HepG2 (cell line): ENCODE results near the gene C11orf24. TPM values are rescaled to one million over a fixed set of nuclear protein-coding genes. Genes with fewer than 3 reads are reported as not detected.
A peak's percentile ranks its signal among the peaks of the same experiment; 100 is the strongest.

ENCODE experiments used
- ASH2L ChIP-seq: fragments of 300-600, 200-600 bp; sonication (generic); IDR thresholded peaks from 2 replicates; pipeline ENCODE4 v1.7.0; 2017; ENCODE audit warnings: low read depth, mild to moderate bottlenecking, moderate library complexity, mixed read lengths, low read length; ENCODE audit not compliant: insufficient read length
- CBX5 ChIP-seq: sonication (generic); formaldehyde crosslinking; IDR thresholded peaks from 2 replicates; pipeline ENCODE4 v1.4.0; 2020; ENCODE audit warnings: missing genetic modification reagents, borderline replicate concordance
- ELF4 ChIP-seq: sonication (generic); formaldehyde crosslinking; IDR thresholded peaks from 2 replicates; pipeline ENCODE4 v1.5.0; 2020; ENCODE audit warnings: missing genetic modification reagents, mild to moderate bottlenecking, moderate library complexity, borderline replicate concordance
- FLYWCH1 ChIP-seq: sonication (generic); formaldehyde crosslinking; IDR thresholded peaks from 2 replicates; pipeline ENCODE4 v1.8.1; 2023; ENCODE audit warnings: mild to moderate bottlenecking, missing genetic modification reagents
- FOSL2 ChIP-seq: sonication (generic); formaldehyde crosslinking; IDR thresholded peaks from 2 replicates; pipeline ENCODE4 v1.4.0; 2020; ENCODE audit warnings: missing genetic modification reagents
- KAT7 ChIP-seq: IDR thresholded peaks from 2 replicates; pipeline ENCODE4 v1.6.1; 2018; ENCODE audit warnings: borderline replicate concordance, missing compliant biosample characterization
- KAT8 ChIP-seq: IDR thresholded peaks from 2 replicates; pipeline ENCODE4 v1.6.1; 2016; ENCODE audit warnings: missing genetic modification reagents, missing compliant biosample characterization
- KDM1A ChIP-seq: IDR thresholded peaks from 2 replicates; pipeline ENCODE4 v1.6.1; 2016; ENCODE audit warnings: missing compliant biosample characterization
- KDM5A ChIP-seq: fragments of 200-600 bp; sonication (generic); IDR thresholded peaks from 2 replicates; pipeline ENCODE4 v1.7.0; 2018; ENCODE audit warnings: antibody characterized with exemption, mild to moderate bottlenecking, low read length, borderline replicate concordance
- MEIS1 ChIP-seq: sonication (generic); formaldehyde crosslinking; IDR thresholded peaks from 2 replicates; pipeline ENCODE4 v1.9.0; 2021; ENCODE audit warnings: mild to moderate bottlenecking, missing genetic modification reagents, moderate library complexity, borderline replicate concordance
- NCOA5 ChIP-seq: sonication (generic); formaldehyde crosslinking; IDR thresholded peaks from 2 replicates; pipeline ENCODE4 v1.4.0; 2020; ENCODE audit warnings: missing genetic modification reagents
- REPIN1 ChIP-seq: sonication (generic); formaldehyde crosslinking; IDR thresholded peaks from 2 replicates; pipeline ENCODE4 v1.8.0; 2022; ENCODE audit warnings: missing genetic modification reagents, low read depth, mild to moderate bottlenecking, borderline replicate concordance
- ZBTB7A ChIP-seq: sonication (generic); formaldehyde crosslinking; IDR thresholded peaks from 2 replicates; pipeline ENCODE4 v1.8.0; 2022; ENCODE audit warnings: mild to moderate bottlenecking, missing genetic modification reagents
- ZNF432 ChIP-seq: sonication (generic); formaldehyde crosslinking; IDR thresholded peaks from 2 replicates; pipeline ENCODE4 v1.5.0; 2020; ENCODE audit warnings: missing genetic modification reagents, mild to moderate bottlenecking, borderline replicate concordance
- ZNF510 ChIP-seq: sonication (generic); formaldehyde crosslinking; IDR thresholded peaks from 2 replicates; pipeline ENCODE4 v1.4.0; 2020; ENCODE audit warnings: low read depth, mild to moderate bottlenecking, missing genetic modification reagents
- ZNF530 ChIP-seq: sonication (generic); formaldehyde crosslinking; IDR thresholded peaks from 2 replicates; pipeline ENCODE4 v1.5.0; 2020; ENCODE audit warnings: low read depth, mild to moderate bottlenecking, missing genetic modification reagents
- ZNF879 ChIP-seq: sonication (generic); formaldehyde crosslinking; IDR thresholded peaks from 2 replicates; pipeline ENCODE4 v1.8.1; 2023; ENCODE audit warnings: missing genetic modification reagents
- polyA plus RNA-seq, 8 experiments: library from polyadenylated mRNA; depleted of rRNA in 3 of 8; stranded (reverse) in 7 of 8; unstranded in 1 of 8; fragments of >200 nt; fragmentation: Illumina TruSeq in 4 of 8; extraction: Trizol in 4 of 8; gene quantifications; 2 replicates each; pipeline versions ENCODE4 v1.2.1 to v1.2.3, GENCODE V29; 2011 to 2016; ENCODE audit warnings: low read depth in 4 of 8, missing spikeins in 1 of 8, mixed read lengths in 1 of 8; ENCODE audit not compliant: insufficient read depth in 1 of 8
- total RNA-seq, 5 experiments: library from RNA; depleted of rRNA; stranded (reverse); fragments of >200 nt; fragmentation: Illumina TruSeq; extraction: Trizol; gene quantifications; 2 replicates each; pipeline ENCODE4 v1.2.3, GENCODE V29; 2016; ENCODE audit warnings: low read depth in 1 of 5
- TF ChIP-seq, protein P1 (sequence below): IDR thresholded peaks from 2 replicates; pipeline ENCODE4 v1.6.1; 2016; ENCODE audit warnings: low read depth, missing genetic modification reagents, missing compliant biosample characterization
- TF ChIP-seq, protein P2 (sequence below): sonication (generic); formaldehyde crosslinking; IDR thresholded peaks from 2 replicates; pipeline ENCODE4 v1.4.0; 2020; ENCODE audit warnings: missing genetic modification reagents
- TF ChIP-seq, protein P3 (sequence below): sonication (generic); formaldehyde crosslinking; IDR thresholded peaks from 2 replicates; pipeline ENCODE4 v1.4.0; 2020; ENCODE audit warnings: missing genetic modification reagents
- TF ChIP-seq, protein P4 (sequence below): sonication (generic); formaldehyde crosslinking; IDR thresholded peaks from 2 replicates; pipeline ENCODE4 v1.5.0; 2020; ENCODE audit warnings: missing genetic modification reagents

C11orf24 gene
- total and polyA plus RNA-seq, 2 of the 13 experiments (the other 11 are each of a cell fraction or from before 2014, with no cell fraction given): 52.9 to 55.5 TPM

DNA sequence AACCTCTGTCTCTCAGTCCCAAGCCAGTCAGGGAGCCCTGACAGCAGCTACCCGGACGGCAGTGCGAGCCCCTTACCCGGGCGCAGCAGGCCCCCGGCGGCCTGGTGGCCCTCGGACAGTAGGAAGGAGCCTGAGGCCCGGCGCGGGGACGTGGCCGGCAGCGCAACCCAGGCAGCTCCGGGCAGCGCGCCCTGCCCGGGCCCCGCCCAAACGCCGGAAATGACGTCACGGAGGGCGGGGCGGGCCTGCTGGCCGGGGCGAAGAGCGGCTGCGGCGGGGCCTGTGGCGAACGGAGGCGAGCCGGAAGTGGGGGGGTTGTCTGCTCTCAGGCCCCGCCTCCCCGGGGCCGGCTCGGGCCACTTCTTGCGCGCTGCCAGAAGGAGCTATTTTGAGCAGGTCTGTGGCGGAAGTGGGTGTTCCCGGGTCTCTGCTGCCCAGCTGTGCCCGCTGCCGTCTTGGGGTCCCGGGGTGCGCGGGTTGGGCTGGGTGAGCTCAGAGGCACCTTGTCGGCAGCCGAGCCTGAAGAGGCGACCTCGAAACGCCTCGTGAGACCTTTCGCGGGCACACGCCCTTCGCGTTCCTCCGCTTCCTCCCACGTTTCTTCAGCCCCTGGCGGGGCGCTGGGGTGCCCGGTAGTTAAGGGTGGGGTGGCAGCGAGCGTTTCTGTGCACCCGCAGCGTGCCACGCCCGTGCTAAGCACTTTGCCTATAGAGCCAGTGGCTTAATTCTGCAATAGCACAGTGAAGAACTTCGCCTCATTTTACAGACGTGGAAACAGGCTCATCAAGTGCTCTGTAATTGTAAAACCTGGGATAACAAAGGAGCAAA is at the start of gene C11orf24 (continued):
- TF ChIP-seq, protein P1, sequence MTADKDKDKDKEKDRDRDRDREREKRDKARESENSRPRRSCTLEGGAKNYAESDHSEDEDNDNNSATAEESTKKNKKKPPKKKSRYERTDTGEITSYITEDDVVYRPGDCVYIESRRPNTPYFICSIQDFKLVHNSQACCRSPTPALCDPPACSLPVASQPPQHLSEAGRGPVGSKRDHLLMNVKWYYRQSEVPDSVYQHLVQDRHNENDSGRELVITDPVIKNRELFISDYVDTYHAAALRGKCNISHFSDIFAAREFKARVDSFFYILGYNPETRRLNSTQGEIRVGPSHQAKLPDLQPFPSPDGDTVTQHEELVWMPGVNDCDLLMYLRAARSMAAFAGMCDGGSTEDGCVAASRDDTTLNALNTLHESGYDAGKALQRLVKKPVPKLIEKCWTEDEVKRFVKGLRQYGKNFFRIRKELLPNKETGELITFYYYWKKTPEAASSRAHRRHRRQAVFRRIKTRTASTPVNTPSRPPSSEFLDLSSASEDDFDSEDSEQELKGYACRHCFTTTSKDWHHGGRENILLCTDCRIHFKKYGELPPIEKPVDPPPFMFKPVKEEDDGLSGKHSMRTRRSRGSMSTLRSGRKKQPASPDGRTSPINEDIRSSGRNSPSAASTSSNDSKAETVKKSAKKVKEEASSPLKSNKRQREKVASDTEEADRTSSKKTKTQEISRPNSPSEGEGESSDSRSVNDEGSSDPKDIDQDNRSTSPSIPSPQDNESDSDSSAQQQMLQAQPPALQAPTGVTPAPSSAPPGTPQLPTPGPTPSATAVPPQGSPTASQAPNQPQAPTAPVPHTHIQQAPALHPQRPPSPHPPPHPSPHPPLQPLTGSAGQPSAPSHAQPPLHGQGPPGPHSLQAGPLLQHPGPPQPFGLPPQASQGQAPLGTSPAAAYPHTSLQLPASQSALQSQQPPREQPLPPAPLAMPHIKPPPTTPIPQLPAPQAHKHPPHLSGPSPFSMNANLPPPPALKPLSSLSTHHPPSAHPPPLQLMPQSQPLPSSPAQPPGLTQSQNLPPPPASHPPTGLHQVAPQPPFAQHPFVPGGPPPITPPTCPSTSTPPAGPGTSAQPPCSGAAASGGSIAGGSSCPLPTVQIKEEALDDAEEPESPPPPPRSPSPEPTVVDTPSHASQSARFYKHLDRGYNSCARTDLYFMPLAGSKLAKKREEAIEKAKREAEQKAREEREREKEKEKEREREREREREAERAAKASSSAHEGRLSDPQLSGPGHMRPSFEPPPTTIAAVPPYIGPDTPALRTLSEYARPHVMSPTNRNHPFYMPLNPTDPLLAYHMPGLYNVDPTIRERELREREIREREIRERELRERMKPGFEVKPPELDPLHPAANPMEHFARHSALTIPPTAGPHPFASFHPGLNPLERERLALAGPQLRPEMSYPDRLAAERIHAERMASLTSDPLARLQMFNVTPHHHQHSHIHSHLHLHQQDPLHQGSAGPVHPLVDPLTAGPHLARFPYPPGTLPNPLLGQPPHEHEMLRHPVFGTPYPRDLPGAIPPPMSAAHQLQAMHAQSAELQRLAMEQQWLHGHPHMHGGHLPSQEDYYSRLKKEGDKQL: no peak
- no peak; the same call in none of the 2 replicates for TF ChIP-seq KAT8 (CRISPR knock-in tag)
- no peak for TF ChIP-seq ZNF879 (CRISPR knock-in tag)
- peak; percentile 10; the same call in 1 of the 2 replicates for TF ChIP-seq REPIN1 (CRISPR knock-in tag)
- TF ChIP-seq ZNF510 (CRISPR knock-in tag): 0 out of 2 replicates have a peak, but pooled peaks have one; percentile 46
- no peak for TF ChIP-seq ASH2L
- TF ChIP-seq CBX5: no peak
- TF ChIP-seq KDM1A (CRISPR knock-in tag): no peak
- no peak for TF ChIP-seq NCOA5 (CRISPR knock-in tag)
- no peak for TF ChIP-seq FLYWCH1 (CRISPR knock-in tag)
- no peak for TF ChIP-seq ZNF432
- TF ChIP-seq KDM5A: no peak
- TF ChIP-seq, protein P2, sequence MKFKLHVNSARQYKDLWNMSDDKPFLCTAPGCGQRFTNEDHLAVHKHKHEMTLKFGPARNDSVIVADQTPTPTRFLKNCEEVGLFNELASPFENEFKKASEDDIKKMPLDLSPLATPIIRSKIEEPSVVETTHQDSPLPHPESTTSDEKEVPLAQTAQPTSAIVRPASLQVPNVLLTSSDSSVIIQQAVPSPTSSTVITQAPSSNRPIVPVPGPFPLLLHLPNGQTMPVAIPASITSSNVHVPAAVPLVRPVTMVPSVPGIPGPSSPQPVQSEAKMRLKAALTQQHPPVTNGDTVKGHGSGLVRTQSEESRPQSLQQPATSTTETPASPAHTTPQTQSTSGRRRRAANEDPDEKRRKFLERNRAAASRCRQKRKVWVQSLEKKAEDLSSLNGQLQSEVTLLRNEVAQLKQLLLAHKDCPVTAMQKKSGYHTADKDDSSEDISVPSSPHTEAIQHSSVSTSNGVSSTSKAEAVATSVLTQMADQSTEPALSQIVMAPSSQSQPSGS (CRISPR knock-in tag): peak; percentile 97
- TF ChIP-seq ZNF530 (CRISPR knock-in tag): no peak
- TF ChIP-seq FOSL2 (CRISPR knock-in tag): peak; percentile 4; the same call in 1 of the 2 replicates
- TF ChIP-seq, protein P3, sequence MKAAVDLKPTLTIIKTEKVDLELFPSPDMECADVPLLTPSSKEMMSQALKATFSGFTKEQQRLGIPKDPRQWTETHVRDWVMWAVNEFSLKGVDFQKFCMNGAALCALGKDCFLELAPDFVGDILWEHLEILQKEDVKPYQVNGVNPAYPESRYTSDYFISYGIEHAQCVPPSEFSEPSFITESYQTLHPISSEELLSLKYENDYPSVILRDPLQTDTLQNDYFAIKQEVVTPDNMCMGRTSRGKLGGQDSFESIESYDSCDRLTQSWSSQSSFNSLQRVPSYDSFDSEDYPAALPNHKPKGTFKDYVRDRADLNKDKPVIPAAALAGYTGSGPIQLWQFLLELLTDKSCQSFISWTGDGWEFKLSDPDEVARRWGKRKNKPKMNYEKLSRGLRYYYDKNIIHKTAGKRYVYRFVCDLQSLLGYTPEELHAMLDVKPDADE (CRISPR knock-in tag): 0 out of 2 replicates have a peak, but pooled peaks have one; percentile 70
- no peak for TF ChIP-seq ELF4 (CRISPR knock-in tag)
- no peak for TF ChIP-seq MEIS1 (CRISPR knock-in tag)
- TF ChIP-seq, protein P4, sequence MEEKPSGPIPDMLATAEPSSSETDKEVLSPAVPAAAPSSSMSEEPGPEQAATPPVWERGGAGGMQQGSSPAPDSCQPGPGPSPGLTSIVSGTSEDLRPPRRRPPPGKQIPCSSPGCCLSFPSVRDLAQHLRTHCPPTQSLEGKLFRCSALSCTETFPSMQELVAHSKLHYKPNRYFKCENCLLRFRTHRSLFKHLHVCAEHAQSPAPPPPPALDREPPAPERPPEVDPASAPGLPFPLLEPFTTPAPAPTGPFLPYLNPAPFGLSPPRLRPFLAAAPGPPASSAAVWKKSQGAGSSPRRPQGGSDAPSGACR (CRISPR knock-in tag): peak; percentile 69; the same call in 1 of the 2 replicates
- no peak for TF ChIP-seq ZBTB7A (CRISPR knock-in tag)
- TF ChIP-seq KAT7: no peak; the same call in 1 of the 2 replicates
